ENCODE results near the gene PGBD4.

Gene PGBD4

GRCh38 chr15:34126522-34126921, 24.6 kb downstream of the PGBD4 start:
- H3K27ac ChIP-seq, result no peak overlapping the region
- no peak for TF ChIP-seq CTCF (conservative IDR thresholded peaks at IDR 0.05)

- TF ChIP-seq CTCF (conservative IDR thresholded peaks at IDR 0.05), result no peak
- no peak overlapping the region for H3K27ac ChIP-seq
Observed at GRCh38 chr15:34128898-34129297, 27.0 kb downstream of the PGBD4 start.

- no peak overlapping the region for H3K27ac ChIP-seq
- TF ChIP-seq CTCF (conservative IDR thresholded peaks at IDR 0.05), result no peak
Observed at GRCh38 chr15:34132881-34133280, 31.0 kb downstream of the PGBD4 start.

GRCh38 chr15:34133511-34133910, 31.6 kb downstream of the PGBD4 start:
- no peak for TF ChIP-seq CTCF (conservative IDR thresholded peaks at IDR 0.05)
- no peak overlapping the region for H3K27ac ChIP-seq

GRCh38 chr15:34147371-34148140, 45.7 kb downstream of the PGBD4 start:
- no peak for TF ChIP-seq CTCF (conservative IDR thresholded peaks at IDR 0.05)
- H3K27ac ChIP-seq, result no peak overlapping the region

- no peak overlapping the region for H3K27ac ChIP-seq
Observed at GRCh38 chr15:34154725-34155204, 52.9 kb downstream of the PGBD4 start.

GRCh38 chr15:34155859-34156258, 54.0 kb downstream of the PGBD4 start:
- no peak for TF ChIP-seq CTCF (conservative IDR thresholded peaks at IDR 0.05)
- no peak overlapping the region for H3K27ac ChIP-seq

More at GRCh38 chr15:34154725-34155204, 52.9 kb downstream of the PGBD4 start:
- no peak for TF ChIP-seq CTCF (conservative IDR thresholded peaks at IDR 0.05)
